ENCODE data around the gene PDE8A.

The PDE8A gene

DNA sequence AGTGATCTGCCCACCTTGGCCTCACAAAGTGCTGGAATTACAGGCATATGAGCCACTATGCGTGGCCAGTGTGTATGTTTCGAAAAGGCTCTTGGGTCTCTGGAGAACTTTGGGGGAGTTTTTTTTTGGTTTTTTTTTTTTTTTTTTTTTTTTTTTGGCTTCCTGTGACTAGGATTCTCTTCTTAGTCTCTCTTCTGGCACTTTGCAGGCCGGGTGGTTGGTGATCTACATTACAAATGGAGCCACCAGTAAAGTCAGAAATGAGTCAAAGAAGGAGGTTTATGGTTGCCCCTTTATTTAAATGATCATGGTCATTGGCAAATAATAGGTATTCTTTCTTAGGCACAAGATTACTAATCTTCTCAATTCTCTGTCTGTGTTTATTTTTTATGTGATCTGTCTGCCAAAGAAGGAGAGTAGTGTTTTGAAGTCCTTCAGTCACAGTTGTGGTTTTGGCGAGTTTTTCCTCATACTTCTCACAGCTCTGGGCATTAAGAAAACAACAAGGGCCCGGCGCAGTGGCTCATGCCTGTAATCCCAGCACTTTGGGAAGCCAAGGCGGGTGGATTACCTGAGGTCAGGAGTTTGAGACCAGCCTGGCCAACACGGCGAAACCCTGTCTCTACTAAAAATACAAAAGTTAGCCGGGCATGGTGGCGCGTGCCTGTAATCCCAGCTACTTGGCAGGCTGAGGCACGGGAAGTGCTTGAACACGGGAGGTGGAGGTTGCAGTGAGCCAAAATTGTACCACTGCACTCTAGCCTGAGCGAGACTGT, 38.3 kb downstream of the PDE8A start:
- no peak overlapping the region for H3K27ac ChIP-seq
- TF ChIP-seq, protein P1, sequence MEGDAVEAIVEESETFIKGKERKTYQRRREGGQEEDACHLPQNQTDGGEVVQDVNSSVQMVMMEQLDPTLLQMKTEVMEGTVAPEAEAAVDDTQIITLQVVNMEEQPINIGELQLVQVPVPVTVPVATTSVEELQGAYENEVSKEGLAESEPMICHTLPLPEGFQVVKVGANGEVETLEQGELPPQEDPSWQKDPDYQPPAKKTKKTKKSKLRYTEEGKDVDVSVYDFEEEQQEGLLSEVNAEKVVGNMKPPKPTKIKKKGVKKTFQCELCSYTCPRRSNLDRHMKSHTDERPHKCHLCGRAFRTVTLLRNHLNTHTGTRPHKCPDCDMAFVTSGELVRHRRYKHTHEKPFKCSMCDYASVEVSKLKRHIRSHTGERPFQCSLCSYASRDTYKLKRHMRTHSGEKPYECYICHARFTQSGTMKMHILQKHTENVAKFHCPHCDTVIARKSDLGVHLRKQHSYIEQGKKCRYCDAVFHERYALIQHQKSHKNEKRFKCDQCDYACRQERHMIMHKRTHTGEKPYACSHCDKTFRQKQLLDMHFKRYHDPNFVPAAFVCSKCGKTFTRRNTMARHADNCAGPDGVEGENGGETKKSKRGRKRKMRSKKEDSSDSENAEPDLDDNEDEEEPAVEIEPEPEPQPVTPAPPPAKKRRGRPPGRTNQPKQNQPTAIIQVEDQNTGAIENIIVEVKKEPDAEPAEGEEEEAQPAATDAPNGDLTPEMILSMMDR (conservative IDR thresholded peaks at IDR 0.05) = no peak

DNA sequence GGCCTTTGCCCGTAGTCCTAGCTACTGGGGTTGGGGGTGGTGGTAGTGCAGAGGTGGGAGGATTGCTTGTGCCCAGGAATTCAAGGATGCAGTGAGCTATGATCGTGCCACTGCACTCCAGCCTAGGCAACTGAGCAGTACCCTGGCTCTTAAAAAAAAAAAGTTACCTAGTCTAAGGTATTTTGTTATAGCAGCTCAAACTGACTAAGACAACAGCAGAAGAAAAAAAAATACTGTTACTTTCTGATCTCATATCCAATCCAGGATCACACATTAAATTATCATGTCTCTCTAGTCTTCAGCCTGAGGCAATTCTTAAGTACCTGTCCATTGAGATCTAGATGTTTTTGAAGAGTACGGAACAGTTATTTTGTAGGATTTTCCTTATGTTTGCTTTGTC, 39.8 kb downstream of the PDE8A start:
- TF ChIP-seq, protein P1 (conservative IDR thresholded peaks at IDR 0.05) = no peak

DNA sequence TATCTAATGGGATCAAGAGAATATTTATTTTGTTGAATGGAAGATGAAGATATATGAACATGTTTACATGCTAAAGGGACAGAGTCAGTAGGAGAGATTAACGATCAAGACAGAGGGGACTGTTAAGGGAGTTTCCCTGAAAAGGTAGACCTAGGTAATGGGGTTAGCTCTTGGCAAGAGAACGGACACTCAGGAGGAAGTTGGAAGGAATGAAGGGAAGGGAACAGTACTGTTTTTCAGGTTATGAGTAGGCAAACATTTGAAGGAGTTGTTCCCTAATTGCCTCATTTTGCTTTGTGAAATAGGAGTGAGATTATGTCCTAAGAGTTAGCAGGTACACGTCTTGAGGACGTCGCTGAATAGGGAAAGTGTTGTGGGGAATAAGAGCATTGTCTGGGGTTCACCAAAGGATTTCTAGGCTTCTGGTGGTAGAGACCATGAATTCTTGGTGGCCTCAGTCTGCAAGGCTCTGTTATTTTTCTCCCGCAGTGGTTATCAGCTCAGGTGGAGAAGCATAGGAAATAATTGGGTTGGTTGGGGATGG, 41.3 kb downstream of the PDE8A start:
- no peak overlapping the region for H3K27ac ChIP-seq
- TF ChIP-seq, protein P1 (conservative IDR thresholded peaks at IDR 0.05) = no peak

More for the DNA sequence above, 39.8 kb downstream of the PDE8A start:
- H3K27ac ChIP-seq = no peak overlapping the region

DNA sequence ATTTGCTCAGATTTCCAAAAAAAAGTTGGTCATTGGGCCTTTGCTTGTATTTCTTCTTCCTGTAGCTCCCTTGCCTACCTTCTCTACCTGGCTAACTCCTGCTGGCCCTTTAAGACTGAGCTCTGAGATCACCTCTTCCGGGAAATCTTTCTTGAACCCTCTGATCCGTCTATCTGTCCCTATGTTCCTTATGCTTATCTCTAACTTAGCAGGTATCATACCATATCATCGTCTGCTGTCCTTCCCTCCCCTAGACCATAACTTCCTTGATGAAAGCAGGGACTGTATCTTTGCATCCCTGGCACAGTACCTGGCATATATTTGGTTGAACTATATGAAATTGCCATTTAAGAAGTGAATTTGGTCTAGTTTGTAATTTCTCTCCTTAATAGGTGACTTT, 42.3 kb downstream of the PDE8A start:
- H3K27ac ChIP-seq = no peak overlapping the region
- TF ChIP-seq, protein P1 (conservative IDR thresholded peaks at IDR 0.05) = no peak

DNA sequence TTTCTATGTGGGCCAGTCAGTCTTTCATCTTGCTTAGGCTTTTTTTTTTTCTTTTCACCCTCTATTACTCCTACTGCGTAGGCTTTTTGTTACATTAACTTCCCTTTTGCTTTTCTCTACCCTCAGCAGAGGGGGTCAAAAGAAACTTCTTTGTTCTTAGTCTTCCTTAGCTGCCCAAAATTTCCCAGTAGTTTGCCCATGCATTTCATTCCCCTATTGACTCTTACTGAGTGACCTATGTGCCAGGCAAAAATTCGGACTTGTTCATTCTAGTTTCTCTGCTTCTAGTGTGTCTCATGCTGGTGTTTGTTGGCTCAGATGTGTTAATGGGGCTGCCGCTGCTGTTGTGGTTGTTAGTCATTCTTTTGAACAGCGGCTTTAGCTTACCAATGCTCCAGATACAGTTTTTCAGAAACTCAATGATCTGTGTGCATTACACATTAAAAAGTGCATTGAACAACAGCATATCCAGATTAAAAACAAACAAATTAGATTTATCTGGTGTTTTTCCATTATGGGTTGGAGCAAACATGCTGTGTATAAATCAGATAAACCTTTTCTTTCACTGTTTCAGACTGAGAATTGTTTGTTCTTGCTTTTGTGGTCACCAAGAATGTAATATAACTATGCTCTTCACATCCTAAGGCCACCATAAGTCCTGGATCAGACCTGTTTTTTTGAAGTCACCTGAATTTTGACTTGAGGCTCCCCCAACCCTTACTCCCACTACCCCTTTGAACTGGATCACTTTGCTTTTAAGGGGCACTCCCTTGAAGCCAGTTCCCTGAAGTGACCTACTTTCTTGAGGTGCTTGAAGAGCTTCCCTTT, 43.1 kb downstream of the PDE8A start:
- TF ChIP-seq, protein P1 (conservative IDR thresholded peaks at IDR 0.05) = no peak
- no peak overlapping the region for H3K27ac ChIP-seq

DNA sequence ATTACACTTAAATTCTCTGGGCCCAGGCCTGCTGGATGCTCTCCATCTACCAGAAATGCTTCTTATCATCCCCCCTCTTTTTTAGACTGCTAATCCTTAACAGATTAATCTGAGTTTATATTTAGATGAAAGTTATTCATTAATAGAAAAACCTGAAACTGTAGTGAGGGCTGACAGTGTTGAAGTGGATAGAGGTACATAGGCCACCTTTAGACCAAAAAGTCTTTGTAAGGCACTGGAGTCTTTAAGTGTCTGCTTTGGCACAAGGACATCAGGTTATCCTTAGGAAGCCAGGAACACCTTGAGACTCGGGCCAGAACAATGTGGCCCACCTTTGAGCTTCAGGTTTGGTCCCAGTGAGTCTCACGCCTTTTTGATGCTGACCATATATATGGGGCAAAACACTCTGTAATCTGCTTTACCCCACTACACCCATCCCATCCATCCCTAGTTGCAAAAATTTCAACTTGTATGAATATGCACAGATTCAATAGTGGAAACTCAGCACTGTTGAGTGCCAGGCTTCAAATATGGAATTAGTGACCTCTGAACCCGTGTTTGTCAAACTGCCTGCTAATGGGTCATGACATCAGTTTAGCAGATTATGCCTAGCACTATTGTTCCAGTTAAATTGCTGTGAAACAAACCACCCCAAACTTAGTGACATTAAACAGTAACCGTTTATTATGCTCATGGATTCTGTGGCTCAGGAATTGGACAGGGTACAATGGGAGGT, 44.0 kb downstream of the PDE8A start:
- no peak overlapping the region for H3K27ac ChIP-seq

More for the DNA sequence above, 44.0 kb downstream of the PDE8A start:
- TF ChIP-seq, protein P1 (conservative IDR thresholded peaks at IDR 0.05) = no peak
